Pons (tissue), 1 donor: ENCODE data around the gene DPYSL3.

Experiments used
- DNase-seq: peaks from one replicate; pipeline ENCODE4 v3.0.0-alpha.2; 2016; ENCODE audit warnings: low spot score

DPYSL3 gene

GRCh38 chr5:147403651-147404640 lies 105.9 kb downstream of the DPYSL3 start:
- peak; percentile 29 for DNase-seq

GRCh38 chr5:147400881-147401280 lies 109.0 kb downstream of the DPYSL3 start:
- no peak for DNase-seq

- DNase-seq = no peak
Observed at GRCh38 chr5:147400126-147400809, 109.6 kb downstream of the DPYSL3 start.

GRCh38 chr5:147398860-147399259 lies 111.0 kb downstream of the DPYSL3 start:
- DNase-seq = no peak

- DNase-seq = no peak
Observed at GRCh38 chr5:147397616-147398015, 112.3 kb downstream of the DPYSL3 start.

GRCh38 chr5:147396070-147396823 lies 113.6 kb downstream of the DPYSL3 start:
- no peak for DNase-seq

- DNase-seq = no peak
Observed at GRCh38 chr5:147393874-147394672, 115.8 kb downstream of the DPYSL3 start.

GRCh38 chr5:147391781-147392180 lies 118.1 kb downstream of the DPYSL3 start:
- DNase-seq = peak; percentile 59

GRCh38 chr5:147390654-147391225 lies 119.1 kb downstream of the DPYSL3 start:
- DNase-seq = no peak

GRCh38 chr5:147388184-147389108 lies 121.4 kb downstream of the DPYSL3 start:
- no peak for DNase-seq

- DNase-seq = no peak
Observed at GRCh38 chr5:147387109-147387508, 122.8 kb downstream of the DPYSL3 start.

- no peak for DNase-seq
Observed at GRCh38 chr5:147384346-147385193, 125.3 kb downstream of the DPYSL3 start.

- peak; percentile 14 for DNase-seq
Observed at GRCh38 chr5:147382776-147383175, 127.1 kb downstream of the DPYSL3 start.

GRCh38 chr5:147381555-147381954 lies 128.3 kb downstream of the DPYSL3 start:
- DNase-seq = no peak

GRCh38 chr5:147377682-147378081 lies 132.2 kb downstream of the DPYSL3 start:
- no peak for DNase-seq

- DNase-seq = no peak
Observed at GRCh38 chr5:147375151-147375550, 134.7 kb downstream of the DPYSL3 start.

GRCh38 chr5:147373328-147373727 lies 136.5 kb downstream of the DPYSL3 start:
- DNase-seq = no peak

- DNase-seq = no peak
Observed at GRCh38 chr5:147372191-147372590, 137.7 kb downstream of the DPYSL3 start.

GRCh38 chr5:147371290-147371689 lies 138.6 kb downstream of the DPYSL3 start:
- DNase-seq = no peak
